LHCN-M2 (cell line): ENCODE data around the gene SPAG16. TPM values are rescaled to one million over a fixed set of nuclear protein-coding genes. Genes with fewer than 3 reads are reported as not detected.

Experiments used
- DNase-seq: peaks from one replicate; pipeline ENCODE4 v3.0.0-alpha.2; 2012; ENCODE audit warnings: low read depth
- total RNA-seq: library from RNA; depleted of rRNA; stranded (reverse); fragments of >200 nt; gene quantifications from 2 replicates; pipeline ENCODE4 v1.2.3, GENCODE V29; 2014

Gene SPAG16
- total RNA-seq, 1 experiment from 2014 or later, result 16.5 TPM

DNA sequence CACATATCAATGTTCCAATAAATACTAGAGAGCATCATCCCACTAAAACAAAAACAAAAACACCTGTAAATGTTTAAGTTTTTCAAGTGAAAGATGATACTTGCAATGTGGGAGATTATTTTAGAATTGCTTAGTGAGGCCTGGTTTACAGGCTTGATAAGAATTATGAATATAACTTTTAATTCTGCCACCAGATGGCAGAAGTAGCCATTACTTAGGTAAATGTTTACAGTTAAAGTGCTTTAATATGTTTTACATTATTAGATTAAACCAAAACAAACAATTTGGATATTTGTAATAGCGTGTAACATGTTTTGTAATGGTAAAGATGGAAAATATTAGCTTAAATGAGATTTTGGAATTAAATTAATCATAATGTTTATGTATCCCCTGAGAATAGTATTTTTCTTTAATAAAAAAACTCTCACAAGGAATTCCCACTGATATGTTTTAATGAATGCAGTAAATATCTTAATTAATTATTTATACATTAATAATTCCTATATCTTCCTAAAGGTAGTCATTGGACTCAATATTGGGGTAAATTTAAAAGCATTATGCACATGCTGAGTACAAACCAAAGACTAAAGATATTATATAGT lies 522.0 kb downstream of the SPAG16 start:
- peak; percentile 24 for DNase-seq

DNA sequence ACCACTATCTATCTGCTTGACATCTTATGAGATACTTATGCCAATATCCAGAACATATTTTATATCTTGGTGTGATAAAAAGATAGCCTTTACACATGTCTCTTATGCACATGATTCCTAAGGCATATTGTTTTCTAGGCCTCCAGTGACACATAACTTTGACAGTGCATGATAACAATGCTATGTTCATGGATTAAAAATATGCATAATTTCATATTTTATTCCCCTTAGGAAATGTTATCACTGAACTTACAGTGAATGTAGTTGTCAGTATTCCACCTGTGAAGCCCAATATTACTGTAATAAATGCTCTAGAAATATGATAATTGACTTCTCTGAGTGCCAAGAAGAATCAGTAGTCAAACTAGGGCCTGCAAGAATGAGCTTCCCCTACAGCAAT lies 532.3 kb downstream of the SPAG16 start:
- no peak for DNase-seq

DNA sequence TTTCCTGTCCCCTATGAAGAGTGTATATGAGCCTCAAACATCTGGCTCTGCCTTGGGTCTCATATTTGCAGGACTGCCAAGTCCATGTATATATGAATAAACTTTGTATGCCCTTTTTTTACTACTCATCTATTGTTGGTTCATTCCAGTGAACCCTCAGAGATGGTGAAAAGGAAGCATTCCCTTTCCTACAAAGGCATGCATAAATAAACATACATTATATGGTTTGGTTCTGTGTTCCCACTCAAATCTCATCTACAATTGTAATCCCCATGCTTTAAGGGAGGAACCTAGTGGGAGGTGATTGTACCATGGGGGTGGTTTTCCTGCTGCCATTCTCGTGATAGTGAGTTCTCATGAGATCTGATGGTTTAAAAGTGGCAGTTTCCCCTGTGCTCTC lies 534.2 kb downstream of the SPAG16 start:
- no peak for DNase-seq

DNA sequence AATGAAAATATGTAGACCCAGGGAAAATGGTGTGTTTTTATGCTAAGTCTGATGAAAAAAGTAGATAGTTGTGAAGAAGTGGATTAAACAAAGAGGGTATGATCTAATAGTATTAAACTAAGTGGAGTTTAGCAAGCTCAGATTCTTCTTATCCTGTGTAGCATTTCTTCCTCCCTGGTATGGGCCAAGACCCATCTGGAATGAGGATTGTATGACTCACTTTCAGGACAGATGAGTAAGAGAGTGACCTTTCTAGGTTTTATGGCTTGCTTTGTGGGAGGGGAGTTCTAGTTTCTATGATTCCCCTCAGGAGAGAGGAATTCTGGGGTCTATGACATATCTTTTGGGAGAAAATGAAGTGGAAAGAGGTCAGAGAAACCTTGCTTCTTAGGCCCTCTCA lies 550.1 kb downstream of the SPAG16 start:
- peak; percentile 72 for DNase-seq

DNA sequence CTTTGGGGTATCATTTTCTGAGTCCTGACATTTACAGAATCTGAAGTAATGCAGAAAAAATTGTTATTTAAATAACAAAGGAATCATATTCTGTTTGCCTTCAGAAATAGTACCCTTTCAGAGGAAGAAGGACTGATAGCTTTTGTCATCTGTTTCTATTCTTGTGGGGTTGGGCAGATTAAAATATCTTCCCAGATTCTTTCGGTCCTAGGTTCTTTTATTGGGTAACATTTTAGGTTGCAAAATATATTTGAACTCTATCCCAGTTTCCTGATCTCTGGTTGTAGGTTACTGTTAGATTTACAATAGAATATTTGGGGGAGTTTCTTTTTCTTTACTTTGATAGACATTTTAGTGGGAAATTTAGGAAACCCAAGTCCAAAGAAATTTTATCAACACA lies 550.5 kb downstream of the SPAG16 start:
- DNase-seq, result peak; percentile 29

DNA sequence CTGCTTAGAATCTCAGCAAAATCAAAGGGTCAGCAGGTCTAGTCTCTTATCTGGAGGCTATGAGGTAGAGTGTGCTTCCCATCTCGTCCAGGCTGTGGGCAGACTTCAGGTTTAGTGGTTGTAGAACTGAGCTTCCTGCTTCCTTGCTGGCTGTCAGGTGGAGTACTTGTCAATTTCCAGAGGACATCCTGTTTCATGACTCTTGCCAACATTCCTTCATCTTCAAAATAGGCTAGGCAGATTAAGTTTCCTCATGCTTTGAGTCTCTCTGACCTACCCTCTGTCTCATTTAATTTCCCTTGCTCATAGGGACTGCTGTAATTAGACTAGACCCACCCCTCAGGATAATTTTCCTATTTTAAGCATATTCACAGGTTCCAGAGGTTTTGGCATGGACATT lies 562.6 kb downstream of the SPAG16 start:
- peak; percentile 16 for DNase-seq

DNA sequence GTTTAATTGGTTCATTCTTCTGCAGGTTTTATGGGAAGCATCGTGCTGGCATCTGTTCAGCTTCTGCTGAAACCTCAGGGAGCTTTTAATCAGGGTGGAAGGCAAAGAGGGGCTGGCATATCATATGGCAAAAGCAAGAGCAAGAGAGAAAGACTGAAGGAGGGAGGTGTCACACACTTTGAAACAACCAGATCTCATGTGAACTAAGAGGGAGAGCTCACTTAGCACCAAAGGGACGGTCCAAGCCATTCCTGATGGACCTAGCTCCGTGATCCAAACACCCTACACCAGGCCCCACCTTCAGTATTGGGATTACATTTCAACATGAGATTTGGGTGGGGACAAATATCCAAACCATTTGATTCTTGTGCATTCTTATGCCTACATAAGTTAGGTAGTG lies 563.1 kb downstream of the SPAG16 start:
- no peak for DNase-seq

DNA sequence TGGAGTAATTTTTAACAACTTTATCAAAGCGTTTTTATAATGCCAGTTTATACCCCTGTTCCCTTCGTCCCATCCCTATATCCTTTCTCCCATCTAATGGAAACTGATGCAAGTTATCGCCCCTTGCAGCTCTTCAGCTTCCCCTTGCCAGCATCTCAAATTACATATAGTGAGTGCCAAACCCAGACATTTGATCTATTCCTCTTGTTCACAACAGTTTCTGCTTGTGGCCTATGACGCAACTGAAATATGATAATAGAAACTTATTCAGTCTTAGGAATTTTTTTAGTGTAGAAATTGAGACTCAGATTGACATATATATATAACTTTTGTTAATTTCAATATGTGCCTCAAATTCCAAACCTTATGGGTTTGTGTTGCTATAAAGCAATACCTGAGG lies 564.4 kb downstream of the SPAG16 start:
- DNase-seq, result peak; percentile 67

DNA sequence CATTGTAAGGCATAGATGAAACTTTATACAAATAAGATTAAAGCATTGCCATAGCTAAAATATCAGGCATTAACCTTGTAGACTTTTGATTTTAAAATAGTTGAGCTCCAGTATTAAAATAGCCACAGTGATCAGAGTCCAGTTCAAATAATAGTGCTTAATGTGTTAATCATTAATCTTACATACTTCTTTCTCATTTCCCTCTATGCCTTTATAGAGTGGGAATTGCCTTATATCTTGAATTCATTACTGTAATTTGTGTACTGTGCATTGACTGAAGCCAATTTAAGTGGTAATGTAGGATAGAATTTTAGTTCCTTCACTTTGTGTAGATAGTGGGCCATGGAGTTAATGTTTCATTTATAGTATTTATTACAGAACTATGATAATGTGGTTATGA lies 577.4 kb downstream of the SPAG16 start:
- no peak for DNase-seq

DNA sequence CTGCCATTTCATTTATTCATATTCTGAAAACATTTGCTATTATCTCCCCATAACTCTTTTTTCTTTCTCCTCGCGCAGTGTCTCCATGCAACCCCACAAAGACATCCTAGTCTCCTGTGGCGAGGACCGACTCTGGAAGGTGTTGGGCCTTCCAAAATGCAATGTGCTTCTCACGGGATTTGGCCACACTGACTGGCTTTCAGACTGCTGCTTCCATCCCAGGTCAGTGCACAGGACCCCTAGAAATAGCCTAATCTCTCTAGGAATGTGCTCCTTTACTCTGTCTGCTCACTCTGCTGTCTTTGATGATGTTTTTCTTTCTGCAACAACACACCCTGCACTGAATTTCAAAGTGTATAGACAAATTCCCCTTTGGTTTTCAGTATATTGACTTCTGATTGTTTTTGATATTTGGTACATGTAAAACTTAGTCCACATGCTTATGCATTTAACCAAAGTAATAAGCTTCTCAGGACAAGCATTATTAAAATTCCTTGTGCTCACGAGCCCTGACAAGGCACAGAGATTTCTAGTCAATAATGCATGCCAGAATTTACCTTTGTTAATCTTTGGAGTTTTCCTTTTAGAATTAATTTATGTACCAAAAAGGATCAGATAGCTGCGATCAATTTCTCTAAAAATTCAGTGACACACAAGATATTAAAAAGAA lies 578.3 kb downstream of the SPAG16 start:
- DNase-seq, result no peak

DNA sequence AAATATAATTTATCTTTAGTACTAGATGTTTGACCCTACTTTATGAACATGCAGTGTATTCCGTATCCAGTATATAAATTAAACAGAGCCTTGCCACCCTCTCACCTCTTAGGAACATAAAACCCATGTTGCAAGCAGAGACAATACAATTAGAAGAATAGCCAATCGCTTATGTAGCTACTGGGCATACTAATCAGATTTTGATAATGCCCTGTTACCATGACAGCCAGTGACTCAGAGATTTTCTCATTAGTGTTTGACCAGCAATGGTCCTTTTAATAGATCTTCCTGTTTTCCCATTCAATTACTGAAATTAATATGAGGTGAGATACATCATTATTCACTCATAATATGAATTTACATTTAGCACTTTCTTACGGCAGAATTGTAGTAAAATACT lies 579.3 kb downstream of the SPAG16 start:
- DNase-seq, result no peak

DNA sequence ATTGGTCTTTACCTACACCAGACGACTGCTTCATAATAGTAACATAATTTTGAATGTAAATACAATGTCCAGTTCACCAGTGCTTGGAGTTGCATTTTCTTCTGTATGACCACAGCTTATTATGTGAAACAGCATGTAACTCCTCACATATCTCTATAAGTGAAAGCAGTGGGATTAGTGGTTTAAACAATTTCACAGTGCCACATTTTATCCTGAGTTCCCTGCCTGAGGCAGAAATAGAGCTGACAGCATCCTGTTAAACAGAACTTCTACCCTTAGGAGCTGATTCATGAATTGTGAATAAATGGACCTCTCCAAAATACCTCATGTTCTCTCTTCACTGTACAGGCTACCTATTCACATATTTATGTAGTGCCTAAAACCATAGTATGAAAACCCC lies 584.3 kb downstream of the SPAG16 start:
- no peak for DNase-seq

DNA sequence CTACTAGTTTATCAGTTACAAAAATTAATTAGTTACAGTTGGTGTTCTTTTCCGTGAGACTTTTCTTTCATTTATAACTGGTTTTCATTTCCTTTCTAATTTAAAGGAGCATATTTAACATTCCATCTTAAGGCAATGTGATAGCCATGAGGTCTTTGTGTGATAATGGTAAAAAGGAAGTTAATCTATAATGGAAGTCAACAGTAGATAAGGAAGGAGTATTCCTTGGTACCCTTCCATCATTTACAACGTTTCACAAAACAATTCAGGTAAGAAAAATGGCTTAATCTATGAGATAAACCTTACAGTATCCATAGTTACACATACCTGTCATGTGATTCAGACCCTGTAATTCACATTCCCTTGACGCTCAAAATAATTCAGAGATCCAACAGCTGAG lies 601.2 kb downstream of the SPAG16 start:
- DNase-seq, result no peak

DNA sequence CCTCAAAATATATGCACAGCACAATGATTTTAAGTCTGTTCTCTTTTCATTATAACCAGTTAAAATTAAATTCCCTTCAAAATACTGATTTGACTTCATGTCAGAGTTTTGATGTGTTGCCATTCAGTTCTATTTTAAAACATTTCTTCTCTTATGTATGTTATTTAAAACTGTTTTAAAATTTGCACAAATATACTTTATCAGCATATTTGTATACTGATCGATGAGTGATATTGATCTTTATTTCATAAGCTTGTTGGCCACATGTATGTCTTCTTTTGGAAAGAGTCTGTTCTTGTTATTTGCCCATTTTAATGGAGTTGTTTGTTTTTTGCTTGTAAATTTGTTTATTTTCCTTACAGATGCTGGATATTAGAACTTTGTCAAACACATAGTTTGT lies 630.2 kb downstream of the SPAG16 start:
- no peak for DNase-seq

DNA sequence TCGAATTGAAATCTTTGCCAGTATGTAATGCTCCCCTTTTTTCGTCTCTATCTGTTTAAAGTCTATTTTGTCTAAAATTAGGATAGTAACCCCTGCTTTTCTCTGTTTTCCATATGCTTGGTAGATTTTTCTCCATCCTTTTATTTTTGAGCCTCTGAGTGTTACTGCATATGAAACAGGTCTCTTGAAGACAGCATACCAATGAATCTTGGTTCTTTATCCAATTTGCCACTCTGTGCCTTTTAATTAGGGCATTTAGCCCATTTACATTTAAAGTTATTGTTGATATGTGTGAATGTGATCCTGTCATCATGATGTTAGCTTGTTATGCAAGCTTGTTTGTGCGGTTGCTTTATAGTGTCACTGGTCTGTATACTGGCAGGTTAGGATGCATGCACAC lies 635.8 kb downstream of the SPAG16 start:
- DNase-seq, result no peak

DNA sequence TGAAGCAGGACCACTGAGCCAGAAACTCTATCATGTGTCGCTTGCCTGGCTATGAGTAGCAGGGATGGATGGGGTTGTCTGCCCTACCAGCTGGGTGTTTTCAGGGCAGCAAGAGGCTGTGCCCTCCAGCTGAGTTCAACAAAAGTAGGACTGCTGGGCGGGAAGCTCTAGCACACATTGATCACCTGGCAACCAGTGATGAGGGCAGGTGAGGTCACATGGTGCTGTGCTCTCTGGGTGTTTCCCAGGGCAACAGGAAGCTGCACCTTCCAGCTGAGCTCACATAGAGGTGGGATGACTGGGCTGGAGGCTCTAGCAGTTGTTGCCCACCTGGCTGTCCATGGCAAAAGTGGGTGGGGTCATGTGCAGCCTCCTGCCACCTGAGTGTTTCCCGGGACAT lies 639.3 kb downstream of the SPAG16 start:
- no peak for DNase-seq

DNA sequence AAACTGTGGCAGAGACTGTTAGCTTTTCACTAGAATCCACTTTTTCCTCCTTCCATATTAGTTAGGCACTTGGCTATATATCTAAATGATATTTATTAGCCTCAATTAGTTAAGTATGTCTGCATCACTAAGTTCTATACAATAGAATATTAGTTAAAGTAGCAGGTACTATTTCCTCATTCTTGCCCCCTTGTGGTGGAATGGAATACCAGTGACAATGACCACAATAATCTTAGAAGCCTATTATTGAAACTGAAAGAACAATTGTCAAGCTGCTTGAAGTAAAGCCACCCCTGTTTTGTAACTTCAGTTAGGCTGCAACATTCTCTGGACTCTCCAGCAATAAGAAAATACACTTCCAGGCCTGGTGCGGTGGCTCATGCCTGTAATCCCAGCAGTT lies 650.3 kb downstream of the SPAG16 start:
- DNase-seq, result no peak

DNA sequence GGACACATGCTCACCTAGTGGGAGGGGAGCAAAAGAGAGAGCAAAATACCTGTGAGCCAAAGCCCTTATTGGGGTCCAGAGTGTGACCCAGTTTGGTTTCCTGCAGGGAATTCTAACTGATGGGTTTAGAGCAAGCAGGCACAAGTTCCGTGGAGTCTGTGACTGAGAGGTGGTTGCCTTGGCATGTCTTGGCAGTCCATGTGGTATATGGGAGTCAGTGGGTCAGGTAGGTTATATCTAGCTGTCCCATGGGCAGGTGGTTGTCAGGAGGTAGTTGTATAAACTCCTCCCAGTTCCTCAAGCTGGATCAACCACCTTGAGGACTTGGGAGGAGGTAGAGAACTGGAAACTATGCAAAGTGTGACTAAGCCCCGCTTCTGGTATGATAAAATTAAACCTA lies 673.8 kb downstream of the SPAG16 start:
- DNase-seq, result no peak

DNA sequence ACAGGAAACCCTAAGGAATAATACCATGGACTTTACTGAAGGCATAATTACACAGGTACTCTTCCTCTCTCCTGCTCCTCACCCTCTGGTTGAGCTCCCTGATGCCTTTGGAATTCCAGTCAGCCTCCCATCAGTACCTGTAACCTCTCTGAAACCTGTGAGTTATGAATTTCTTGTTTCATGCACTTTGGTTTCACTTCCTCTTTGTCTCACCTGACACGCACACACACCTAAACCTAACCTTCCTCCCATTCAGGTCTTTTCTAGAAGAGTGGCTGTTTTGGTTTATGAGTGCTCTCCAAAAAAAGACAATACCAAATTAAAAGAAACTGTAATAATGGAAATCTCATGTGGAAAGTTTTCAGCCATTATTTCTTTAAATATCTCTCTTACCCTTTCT lies 675.3 kb downstream of the SPAG16 start:
- no peak for DNase-seq

DNA sequence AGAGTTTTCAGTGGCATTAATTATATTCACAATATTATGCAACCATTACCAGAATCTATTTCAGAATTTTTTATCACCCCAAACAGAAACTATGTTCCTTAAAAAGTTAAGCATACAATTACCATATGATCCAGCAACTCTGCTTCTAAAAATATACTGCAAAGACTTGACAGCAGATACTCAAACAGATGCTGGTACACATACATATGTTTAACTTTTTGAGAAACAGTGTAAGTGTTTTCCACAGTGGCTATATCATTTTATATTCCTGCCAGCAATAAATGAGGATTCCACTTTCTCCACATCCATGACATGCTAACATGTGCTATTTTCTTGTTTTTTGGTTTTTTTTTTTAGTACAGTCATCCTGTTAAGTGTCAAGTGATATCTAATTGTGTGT lies 687.3 kb downstream of the SPAG16 start:
- no peak for DNase-seq

DNA sequence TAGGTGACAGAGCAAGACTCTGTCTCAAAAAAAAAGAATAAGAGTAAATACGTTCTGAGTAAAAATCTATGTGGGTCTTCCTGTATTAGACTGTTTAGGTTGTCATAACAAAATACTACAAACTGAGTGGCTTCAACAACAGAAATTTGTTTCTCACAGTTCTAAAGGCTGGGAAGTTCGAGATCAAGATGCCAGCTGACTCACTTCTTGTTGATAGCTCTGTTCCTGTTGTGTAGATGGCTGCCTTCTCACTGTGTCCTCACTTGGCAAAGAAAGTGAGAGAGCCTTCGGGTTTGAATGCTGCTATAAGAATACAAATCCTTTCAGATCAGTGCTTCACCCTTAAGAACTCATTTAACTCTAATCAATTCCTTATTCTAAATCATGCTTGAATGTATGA lies 696.6 kb downstream of the SPAG16 start:
- DNase-seq, result peak; percentile 8

DNA sequence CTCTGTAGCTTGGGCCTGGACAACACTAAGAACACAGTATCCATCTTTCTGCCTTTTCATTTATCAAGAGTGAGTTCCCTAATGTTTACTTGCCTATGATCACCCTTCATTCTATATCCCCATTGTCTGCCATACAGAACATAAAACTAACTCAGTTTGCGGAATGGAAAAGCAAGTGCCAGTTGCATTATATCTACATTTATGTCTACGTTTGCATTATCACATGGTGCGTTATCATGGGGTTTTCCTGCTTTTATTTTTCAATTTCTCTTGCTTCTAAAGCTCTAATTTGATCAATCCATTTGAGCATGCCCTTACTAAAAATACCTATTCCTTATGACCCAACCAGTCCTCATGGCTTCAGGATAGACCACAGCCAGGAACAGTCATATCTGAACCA lies 704.9 kb downstream of the SPAG16 start:
- DNase-seq, result no peak

DNA sequence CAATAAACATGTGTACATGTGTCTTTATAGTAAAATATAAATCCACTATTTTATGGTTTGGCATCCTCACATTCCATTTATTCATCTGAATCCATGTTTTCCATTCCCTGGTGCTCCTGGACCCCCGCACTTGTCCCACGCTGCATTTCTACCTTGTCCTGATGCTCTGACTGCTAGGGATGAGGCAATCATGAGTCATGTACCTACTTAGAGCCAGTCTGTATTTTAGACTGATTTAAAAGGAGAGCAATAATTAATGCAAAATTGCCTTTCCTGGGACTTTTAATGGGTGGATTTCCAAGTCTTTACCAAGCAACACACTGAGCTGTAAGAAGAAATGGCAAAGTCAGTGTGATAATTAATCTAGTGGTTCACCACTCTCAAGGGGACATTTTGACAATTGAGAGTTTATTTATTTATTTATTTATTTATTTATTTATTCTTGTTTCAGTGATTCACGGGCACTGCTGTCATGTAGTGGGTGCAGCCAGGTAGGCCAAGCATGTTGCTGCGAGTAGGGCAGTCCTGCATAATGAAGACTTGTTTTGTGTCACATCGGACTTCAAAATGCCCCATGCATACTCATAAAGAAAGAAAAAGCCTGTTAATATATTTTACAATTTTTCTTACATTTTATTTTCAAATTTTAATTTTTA lies 707.3 kb downstream of the SPAG16 start:
- peak; percentile 9 for DNase-seq
